Muscle layer of colon (tissue), 2 donors: ENCODE measurements around the gene PTCHD1.

ENCODE experiments used
- H3K27ac ChIP-seq: one replicate; pipeline ENCODE4 v1.7.0; 2013; ENCODE audit warnings: low read depth, mild to moderate bottlenecking, low read length, moderate library complexity
- H3K27me3 ChIP-seq, 2 donors: one replicate each; pipeline ENCODE4 v1.7.0; 2013; ENCODE audit warnings: low read length in 2 of 2, mild to moderate bottlenecking in 2 of 2; ENCODE audit not compliant: insufficient read depth in 2 of 2, control insufficient read depth in 1 of 2
- H3K36me3 ChIP-seq: one replicate; pipeline ENCODE4 v1.7.0; 2013; ENCODE audit warnings: mild to moderate bottlenecking, low read length; ENCODE audit not compliant: insufficient read depth
- H3K4me1 ChIP-seq: one replicate; pipeline ENCODE4 v1.7.0; 2013; ENCODE audit warnings: mild to moderate bottlenecking, low read length; ENCODE audit not compliant: insufficient read depth
- H3K4me3 ChIP-seq, 2 donors: one replicate each; pipeline ENCODE4 v1.7.0; 2013; ENCODE audit warnings: low read length in 2 of 2, low read depth in 1 of 2, mild to moderate bottlenecking in 1 of 2, moderate library complexity in 1 of 2
- H3K9ac ChIP-seq: one replicate; pipeline ENCODE4 v1.7.0; 2013; ENCODE audit warnings: low read length
- H3K9me3 ChIP-seq: one replicate; pipeline ENCODE4 v1.7.0; 2013; ENCODE audit warnings: mild to moderate bottlenecking, low read length
- donor health status: abdominal sarcoma.
- donor health status: Adenocarcinoma of cecum.

PTCHD1 gene

GRCh38 chrX:23334848-23335599, at the start of gene PTCHD1:
PTCHD1 (plus strand) TSS chrX:23334849; CDS start chrX:23334876, 27 bp downstream.
- H3K9me3 ChIP-seq = no peaks in the 10 kb centered on the region
- peaks cover 0 to 35% of the 10 kb centered on the region in 2 donors for H3K27me3 ChIP-seq
- H3K36me3 ChIP-seq = no peaks in the 10 kb centered on the region
- peak within 1 kb of the TSS; percentile 42 to 52 for H3K4me3 ChIP-seq
- no peaks in the 10 kb centered on the region for H3K4me1 ChIP-seq
- no peak within 1 kb of the TSS for H3K27ac ChIP-seq
- no peak within 1 kb of the TSS for H3K9ac ChIP-seq

GRCh38 chrX:23286731-23287130, 47.9 kb upstream of the PTCHD1 start:
- H3K27me3 ChIP-seq = no peaks in the 10 kb centered on the region
- no peak overlapping the region for H3K4me3 ChIP-seq
- H3K9ac ChIP-seq = no peak overlapping the region
- no peak overlapping the region for H3K27ac ChIP-seq
- no peaks in the 10 kb centered on the region for H3K36me3 ChIP-seq
- H3K9me3 ChIP-seq = no peaks in the 10 kb centered on the region
- no peaks in the 10 kb centered on the region for H3K4me1 ChIP-seq

GRCh38 chrX:23287191-23287725, 47.4 kb upstream of the PTCHD1 start:
- no peak overlapping the region for H3K4me3 ChIP-seq
- no peaks in the 10 kb centered on the region for H3K4me1 ChIP-seq
- H3K27ac ChIP-seq = no peak overlapping the region
- H3K36me3 ChIP-seq = no peaks in the 10 kb centered on the region
- H3K9me3 ChIP-seq = no peaks in the 10 kb centered on the region
- H3K9ac ChIP-seq = no peak overlapping the region
- no peaks in the 10 kb centered on the region for H3K27me3 ChIP-seq

- Histone ChIP-seq H3K9me3 (no peaks in the 10 kb centered on the region), H3K27me3 (no peaks in the 10 kb centered on the region), H3K4me1 (no peaks in the 10 kb centered on the region), H3K27ac (no peak overlapping the region), H3K4me3 (no peak overlapping the region), H3K9ac (no peak overlapping the region), H3K36me3 (no peaks in the 10 kb centered on the region)
These were observed 42.2 kb upstream of the PTCHD1 start for GRCh38 chrX:23292354-23292987.

GRCh38 chrX:23292988-23293651, 41.5 kb upstream of the PTCHD1 start:
- no peaks in the 10 kb centered on the region for H3K27me3 ChIP-seq
- no peaks in the 10 kb centered on the region for H3K36me3 ChIP-seq
- H3K9me3 ChIP-seq = no peaks in the 10 kb centered on the region
- no peak overlapping the region for H3K27ac ChIP-seq
- no peaks in the 10 kb centered on the region for H3K4me1 ChIP-seq
- no peak overlapping the region for H3K4me3 ChIP-seq
- no peak overlapping the region for H3K9ac ChIP-seq

- no peak overlapping the region for H3K4me3 ChIP-seq
- H3K27me3 ChIP-seq = no peaks in the 10 kb centered on the region
- no peaks in the 10 kb centered on the region for H3K9me3 ChIP-seq
- H3K27ac ChIP-seq = no peak overlapping the region
- H3K9ac ChIP-seq = no peak overlapping the region
- no peaks in the 10 kb centered on the region for H3K36me3 ChIP-seq
- no peaks in the 10 kb centered on the region for H3K4me1 ChIP-seq
These were observed 29.8 kb upstream of the PTCHD1 start for GRCh38 chrX:23304881-23305280.

GRCh38 chrX:23311731-23312130, 22.9 kb upstream of the PTCHD1 start:
- H3K9me3 ChIP-seq = no peaks in the 10 kb centered on the region
- no peaks in the 10 kb centered on the region for H3K36me3 ChIP-seq
- H3K27me3 ChIP-seq = no peaks in the 10 kb centered on the region
- no peaks in the 10 kb centered on the region for H3K4me1 ChIP-seq
- no peak overlapping the region for H3K27ac ChIP-seq
- H3K9ac ChIP-seq = no peak overlapping the region
- no peak overlapping the region for H3K4me3 ChIP-seq

GRCh38 chrX:23312136-23312535, 22.5 kb upstream of the PTCHD1 start:
- no peaks in the 10 kb centered on the region for H3K9me3 ChIP-seq
- no peaks in the 10 kb centered on the region for H3K27me3 ChIP-seq
- H3K36me3 ChIP-seq = no peaks in the 10 kb centered on the region
- H3K4me1 ChIP-seq = no peaks in the 10 kb centered on the region
- no peak overlapping the region for H3K9ac ChIP-seq
- no peak overlapping the region for H3K4me3 ChIP-seq
- no peak overlapping the region for H3K27ac ChIP-seq

GRCh38 chrX:23317799-23318724, 16.6 kb upstream of the PTCHD1 start:
- Histone ChIP-seq H3K9me3 (no peaks in the 10 kb centered on the region), H3K4me3 (no peak overlapping the region), H3K27ac (no peak overlapping the region), H3K4me1 (no peaks in the 10 kb centered on the region), H3K27me3 (no peaks in the 10 kb centered on the region), H3K36me3 (no peaks in the 10 kb centered on the region), H3K9ac (no peak overlapping the region)

- Histone ChIP-seq H3K27ac (no peak overlapping the region), H3K4me3 (no peak overlapping the region), H3K4me1 (no peaks in the 10 kb centered on the region), H3K36me3 (no peaks in the 10 kb centered on the region), H3K9me3 (no peaks in the 10 kb centered on the region), H3K9ac (no peak overlapping the region), H3K27me3 (peaks cover 0 to 2% of the 10 kb centered on the region in 2 donors)
These were observed 7.5 kb upstream of the PTCHD1 start for GRCh38 chrX:23327104-23327503.

GRCh38 chrX:23331701-23332100, 2.9 kb upstream of the PTCHD1 start:
- Histone ChIP-seq H3K9me3 (no peaks in the 10 kb centered on the region), H3K4me1 (no peaks in the 10 kb centered on the region), H3K4me3 (peak overlapping the region in 1 of 2 donors; percentile 52), H3K36me3 (no peaks in the 10 kb centered on the region), H3K27ac (no peak overlapping the region), H3K27me3 (peaks cover 0 to 35% of the 10 kb centered on the region in 2 donors), H3K9ac (no peak overlapping the region)
